ENCODE measurements around the gene MEGF6.

DNA sequence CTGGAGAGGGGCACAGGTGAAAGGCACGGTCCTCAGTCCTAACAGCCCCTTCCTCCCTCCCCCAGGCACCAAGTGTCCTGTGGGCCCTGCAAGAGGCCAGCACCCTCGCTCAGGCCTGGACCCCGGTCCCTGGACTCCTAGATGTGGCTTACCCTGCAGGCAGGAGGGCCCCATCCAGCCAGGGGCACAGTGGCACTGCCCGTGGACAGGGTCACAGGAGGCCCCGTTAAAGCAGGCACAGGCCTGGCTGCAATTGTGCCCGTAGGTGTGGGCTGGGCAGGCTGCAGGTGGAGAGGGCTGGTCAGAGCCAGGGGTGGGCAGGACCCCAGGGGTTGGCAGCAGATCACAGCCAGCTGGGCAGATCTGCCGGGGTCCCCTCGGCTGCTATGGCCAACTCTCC, 112.3 kb downstream of the MEGF6 start:
- TF ChIP-seq NCOA1 (IDR thresholded peaks at IDR 0.05; ENCODE audit: low read depth) (no peak), JUND (IDR thresholded peaks at IDR 0.05; ENCODE audit: borderline replicate concordance, low read depth, low read length) (no peak), JUND (tag; IDR thresholded peaks at IDR 0.05; ENCODE audit: borderline replicate concordance, low read depth, low read length) (no peak)

All from K562 (cell line).